H9 (cell line): ENCODE measurements around the gene AHCY. TPM values are rescaled to one million over a fixed set of nuclear protein-coding genes. Genes with fewer than 3 reads are reported as not detected.
A peak's percentile ranks its signal among the peaks of the same experiment; 100 is the strongest.

Experiments
- DNase-seq: peaks from one replicate; pipeline ENCODE4 v3.0.0-alpha.2; 2017
- H2AFZ ChIP-seq: one replicate; pipeline ENCODE4 v1.6.1; 2013; ENCODE audit warnings: mild to moderate bottlenecking, low read length, control low read depth, moderate library complexity
- H2AK5ac ChIP-seq: 2 replicates; pipeline ENCODE4 v1.6.1; 2013; ENCODE audit warnings: low read length, control low read depth, mixed read lengths; ENCODE audit not compliant: insufficient read length
- H2BK120ac ChIP-seq: one replicate; pipeline ENCODE4 v1.6.1; 2013; ENCODE audit warnings: low read depth, mild to moderate bottlenecking, low read length, control low read depth, inconsistent platforms; ENCODE audit not compliant: poor library complexity, severe bottlenecking
- H2BK12ac ChIP-seq: 2 replicates; pipeline ENCODE4 v1.6.1; 2013; ENCODE audit warnings: low read length, control low read depth, mixed read lengths, low read depth; ENCODE audit not compliant: insufficient read length
- H2BK15ac ChIP-seq: 2 replicates; pipeline ENCODE4 v1.6.1; 2013; ENCODE audit warnings: low read depth, low read length, control low read depth
- H2BK20ac ChIP-seq: one replicate; pipeline ENCODE4 v1.6.1; 2013; ENCODE audit warnings: low read depth, mild to moderate bottlenecking, low read length, control low read depth, inconsistent platforms; ENCODE audit not compliant: poor library complexity, severe bottlenecking
- H2BK5ac ChIP-seq: 2 replicates; pipeline ENCODE4 v1.6.1; 2013; ENCODE audit warnings: low read length, control low read depth, mixed read lengths; ENCODE audit not compliant: insufficient read length
- H3K14ac ChIP-seq: 2 replicates; pipeline ENCODE4 v1.6.1; 2013; ENCODE audit warnings: low read length, control low read depth; ENCODE audit not compliant: insufficient read depth
- H3K18ac ChIP-seq: 2 replicates; pipeline ENCODE4 v1.6.1; 2013; ENCODE audit warnings: low read depth, mild to moderate bottlenecking, mixed read lengths, low read length, control low read depth; ENCODE audit not compliant: insufficient read length
- H3K23ac ChIP-seq: 2 replicates; pipeline ENCODE4 v1.6.1; 2013; ENCODE audit warnings: low read length, control low read depth, mixed read lengths, low read depth; ENCODE audit not compliant: insufficient read length
- H3K23me2 ChIP-seq: 2 replicates; pipeline ENCODE4 v1.6.1; 2013; ENCODE audit warnings: low read depth, mild to moderate bottlenecking, mixed read lengths, low read length, control low read depth; ENCODE audit not compliant: insufficient read length, poor library complexity, severe bottlenecking
- H3K27ac ChIP-seq: 2 replicates; pipeline ENCODE4 v1.5.1; 2013; ENCODE audit warnings: low read length, control low read depth, mixed read lengths, low read depth; ENCODE audit not compliant: insufficient read length
- H3K27me3 ChIP-seq: 2 replicates; pipeline ENCODE4 v1.6.1; 2013; ENCODE audit warnings: low read length, control low read depth, inconsistent platforms; ENCODE audit not compliant: insufficient read depth
- H3K4ac ChIP-seq: 2 replicates; pipeline ENCODE4 v1.6.1; 2013; ENCODE audit warnings: low read depth, mild to moderate bottlenecking, control low read depth, inconsistent platforms, low read length, moderate library complexity
- H3K4me1 ChIP-seq: 2 replicates; pipeline ENCODE4 v1.6.1; 2013; ENCODE audit warnings: low read length, control low read depth, inconsistent platforms; ENCODE audit not compliant: insufficient read depth
- H3K4me2 ChIP-seq: 2 replicates; pipeline ENCODE4 v1.6.1; 2013; ENCODE audit warnings: low read length, control low read depth, mixed read lengths; ENCODE audit not compliant: insufficient read length, insufficient read depth
- H3K56ac ChIP-seq: 2 replicates; pipeline ENCODE4 v1.6.1; 2013; ENCODE audit warnings: low read depth, mild to moderate bottlenecking, mixed read lengths, low read length, control low read depth; ENCODE audit not compliant: insufficient read length
- H3K79me1 ChIP-seq: 2 replicates; pipeline ENCODE4 v1.6.1; 2013; ENCODE audit warnings: low read depth, mild to moderate bottlenecking, moderate library complexity, low read length, control low read depth, inconsistent platforms; ENCODE audit not compliant: insufficient read depth, poor library complexity, severe bottlenecking
- H3K79me2 ChIP-seq: 2 replicates; pipeline ENCODE4 v1.6.1; 2013; ENCODE audit warnings: low read length, control low read depth, inconsistent platforms; ENCODE audit not compliant: insufficient read depth
- H3K9ac ChIP-seq: 2 replicates; pipeline ENCODE4 v1.6.1; 2013; ENCODE audit warnings: low read length, control low read depth, mixed read lengths; ENCODE audit not compliant: insufficient read length; ENCODE audit errors: extremely low read depth
- H3K9me3 ChIP-seq: one replicate; pipeline ENCODE4 v1.6.1; 2013; ENCODE audit warnings: low read depth, low read length, inconsistent platforms; ENCODE audit not compliant: control insufficient read depth
- H3T11ph ChIP-seq: one replicate; pipeline ENCODE4 v1.6.1; 2013; ENCODE audit warnings: mild to moderate bottlenecking, low read length, control low read depth, inconsistent platforms
- H4K20me1 ChIP-seq: one replicate; pipeline ENCODE4 v1.6.1; 2013; ENCODE audit not compliant: control insufficient read depth, insufficient read length, insufficient read depth
- H4K5ac ChIP-seq: 2 replicates; pipeline ENCODE4 v1.6.1; 2013; ENCODE audit warnings: low read depth, mild to moderate bottlenecking, mixed read lengths, low read length, control low read depth; ENCODE audit not compliant: insufficient read length
- H4K8ac ChIP-seq: replicated peaks from 2 replicates; pipeline ENCODE4 v1.6.1; 2013; ENCODE audit warnings: low read length, control low read depth, mixed read lengths, low read depth; ENCODE audit not compliant: insufficient read length
- H4K91ac ChIP-seq: 2 replicates; pipeline ENCODE4 v1.6.1; 2013; ENCODE audit warnings: low read depth, mild to moderate bottlenecking, moderate library complexity, mixed read lengths, low read length, control low read depth; ENCODE audit not compliant: insufficient read length
- H3K27ac Mint-ChIP-seq, 3 experiments: 2 replicates in 2 of 3; 3 replicates in 1 of 3; pipeline ENCODE4 v1.8.0; 2020 to 2021; ENCODE audit warnings: mixed read lengths in 3 of 3, mild to moderate bottlenecking in 1 of 3, moderate library complexity in 1 of 3
- H3K27me3 Mint-ChIP-seq: 2 replicates; pipeline ENCODE4 v1.8.0; 2021; ENCODE audit warnings: low read depth, mild to moderate bottlenecking, moderate library complexity, mixed read lengths
- H3K36me3 Mint-ChIP-seq, 3 experiments: 2 replicates in 2 of 3; 3 replicates in 1 of 3; pipeline ENCODE4 v1.8.0; 2020 to 2021; ENCODE audit warnings: low read depth in 3 of 3, mixed read lengths in 3 of 3; ENCODE audit not compliant: insufficient read depth in 1 of 3
- H3K4me1 Mint-ChIP-seq, 2 experiments: 2 replicates each; pipeline ENCODE4 v1.8.0; 2020; ENCODE audit warnings: mixed read lengths in 2 of 2
- H3K4me3 Mint-ChIP-seq, 2 experiments: 2 replicates in 1 of 2; 3 replicates in 1 of 2; pipeline ENCODE4 v1.8.0; 2020 to 2021; ENCODE audit warnings: mild to moderate bottlenecking in 2 of 2, mixed read lengths in 2 of 2, moderate library complexity in 1 of 2
- H3K9me3 Mint-ChIP-seq, 2 experiments: 2 replicates in 1 of 2; 3 replicates in 1 of 2; pipeline ENCODE4 v1.8.0; 2020; ENCODE audit warnings: mild to moderate bottlenecking in 2 of 2, mixed read lengths in 2 of 2, moderate library complexity in 1 of 2
- WGBS: extraction: QIAGEN DNeasy Blood & Tissue Kit; methylation state at CpG from one replicate; pipeline ENCODE4 v1.1.7; 2013; ENCODE audit warnings: missing lambda C conversion rate, low lambda C conversion rate, mixed read lengths; ENCODE audit not compliant: insufficient read length; ENCODE audit errors: extremely low coverage; 5-methylcytosine and 5-hydroxymethylcytosine counted together
- total RNA-seq: library from RNA; stranded (reverse); gene quantifications from 2 replicates; pipeline ENCODE4 v1.2.1, GENCODE V29; 2021
- TF ChIP-seq, protein P1 (sequence below): fragments of 200-600 bp; sonication (generic); conservative IDR thresholded peaks from 3 replicates; pipeline ENCODE4 v1.8.0; 2021; ENCODE audit warnings: antibody characterized with exemption, mild to moderate bottlenecking

The AHCY gene
- total RNA-seq, 1 experiment from 2014 or later: 461 TPM

DNA sequence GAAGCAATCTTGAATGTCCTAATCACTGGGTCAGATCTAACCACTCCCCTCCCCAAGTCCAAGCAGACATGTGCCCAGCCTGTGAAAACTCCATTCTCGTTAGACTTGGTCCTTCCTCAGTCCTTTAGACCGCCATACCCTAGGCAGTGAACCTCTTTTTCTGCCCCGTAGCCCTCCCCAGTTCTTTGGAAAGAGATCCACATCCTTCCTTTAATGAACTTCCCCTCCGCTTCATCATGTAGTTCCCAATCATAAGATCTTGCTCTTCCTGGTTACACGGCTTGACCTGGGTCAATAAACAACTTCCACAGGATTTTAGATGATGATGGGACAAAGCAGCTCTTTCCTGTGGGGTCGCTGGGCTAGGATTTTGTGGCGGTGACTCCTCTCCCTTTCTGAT lies 9.6 kb downstream of the AHCY start:
- no peak overlapping the region for H2AK5ac ChIP-seq
- no peak overlapping the region for H2BK12ac ChIP-seq
- Mint-ChIP-seq H3K27me3 (no peaks in the 10 kb centered on the region), H3K36me3 (peaks cover 63 to 85% (median 78%) of the 10 kb centered on the region in 3 experiments), H3K9me3 (no peaks in the 10 kb centered on the region), H3K4me3 (no peak overlapping the region), H3K4me1 (peaks cover 3 to 4% of the 10 kb centered on the region in 2 experiments; a peak in 1 of 4 replicates), H3K27ac (peak overlapping the region in 1 of 3 experiments; percentile 49; a peak in 1 of 7 replicates)
- no peak overlapping the region for H3T11ph ChIP-seq
- no peak overlapping the region for H3K27ac ChIP-seq
- no peak overlapping the region for H3K56ac ChIP-seq
- no peaks in the 10 kb centered on the region for H4K20me1 ChIP-seq
- peaks cover 3% of the 10 kb centered on the region for H3K79me1 ChIP-seq
- no CpG with 5 or more reads among the region's 7 CpGs for WGBS
- H3K23ac ChIP-seq: no peak overlapping the region
- H2BK15ac ChIP-seq: no peak overlapping the region
- no peaks in the 10 kb centered on the region for H3K27me3 ChIP-seq
- H4K8ac ChIP-seq: no peak overlapping the region
- no peak overlapping the region for H3K14ac ChIP-seq
- H3K4me1 ChIP-seq: no peaks in the 10 kb centered on the region
- no peak overlapping the region for H4K91ac ChIP-seq
- peaks cover 12% of the 10 kb centered on the region; the same call in 1 of the 2 replicates for H3K79me2 ChIP-seq
- H2BK20ac ChIP-seq: no peak overlapping the region
- H3K18ac ChIP-seq: no peak overlapping the region
- DNase-seq: no peak
- no peak overlapping the region for H3K4me2 ChIP-seq
- no peak overlapping the region for H4K5ac ChIP-seq
- no peak overlapping the region for H2AFZ ChIP-seq
- H3K4ac ChIP-seq: no peak overlapping the region
- no peak overlapping the region for H2BK120ac ChIP-seq
- no peak overlapping the region for H3K9ac ChIP-seq
- no peaks in the 10 kb centered on the region for H3K9me3 ChIP-seq
- no peak overlapping the region for H2BK5ac ChIP-seq
- TF ChIP-seq, protein P1, sequence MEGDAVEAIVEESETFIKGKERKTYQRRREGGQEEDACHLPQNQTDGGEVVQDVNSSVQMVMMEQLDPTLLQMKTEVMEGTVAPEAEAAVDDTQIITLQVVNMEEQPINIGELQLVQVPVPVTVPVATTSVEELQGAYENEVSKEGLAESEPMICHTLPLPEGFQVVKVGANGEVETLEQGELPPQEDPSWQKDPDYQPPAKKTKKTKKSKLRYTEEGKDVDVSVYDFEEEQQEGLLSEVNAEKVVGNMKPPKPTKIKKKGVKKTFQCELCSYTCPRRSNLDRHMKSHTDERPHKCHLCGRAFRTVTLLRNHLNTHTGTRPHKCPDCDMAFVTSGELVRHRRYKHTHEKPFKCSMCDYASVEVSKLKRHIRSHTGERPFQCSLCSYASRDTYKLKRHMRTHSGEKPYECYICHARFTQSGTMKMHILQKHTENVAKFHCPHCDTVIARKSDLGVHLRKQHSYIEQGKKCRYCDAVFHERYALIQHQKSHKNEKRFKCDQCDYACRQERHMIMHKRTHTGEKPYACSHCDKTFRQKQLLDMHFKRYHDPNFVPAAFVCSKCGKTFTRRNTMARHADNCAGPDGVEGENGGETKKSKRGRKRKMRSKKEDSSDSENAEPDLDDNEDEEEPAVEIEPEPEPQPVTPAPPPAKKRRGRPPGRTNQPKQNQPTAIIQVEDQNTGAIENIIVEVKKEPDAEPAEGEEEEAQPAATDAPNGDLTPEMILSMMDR: no peak
- no peaks in the 10 kb centered on the region for H3K23me2 ChIP-seq
